Endodermal cell (in vitro differentiated cells): Measurements from ENCODE around the gene CDS2. TPM values are rescaled to one million over a fixed set of nuclear protein-coding genes. Genes with fewer than 3 reads are reported as not detected.

ENCODE experiments used
- DNase-seq: peaks from one replicate; pipeline ENCODE4 v3.0.0-alpha.2; 2017
- H3K27ac ChIP-seq: 2 replicates; pipeline ENCODE4 v1.5.1; 2013; ENCODE audit warnings: mild to moderate bottlenecking, low read depth, low read length, moderate library complexity
- H3K27me3 ChIP-seq: 2 replicates; pipeline ENCODE4 v1.6.1; 2013; ENCODE audit warnings: mild to moderate bottlenecking, low read length, moderate library complexity; ENCODE audit not compliant: insufficient read depth, control insufficient read depth, poor library complexity, severe bottlenecking
- H3K36me3 ChIP-seq: 2 replicates; pipeline ENCODE4 v1.7.0; 2013; ENCODE audit warnings: mild to moderate bottlenecking, low read length, moderate library complexity; ENCODE audit not compliant: control insufficient read depth, insufficient read depth
- H3K4me1 ChIP-seq: one replicate; pipeline ENCODE4 v1.7.0; 2013; ENCODE audit warnings: low read length; ENCODE audit not compliant: control insufficient read depth, insufficient read depth
- H3K4me3 ChIP-seq: 2 replicates; pipeline ENCODE4 v1.5.1; 2013; ENCODE audit warnings: mild to moderate bottlenecking, low read length, moderate library complexity
- H3K9ac ChIP-seq: 2 replicates; pipeline ENCODE4 v1.6.1; 2013; ENCODE audit warnings: mild to moderate bottlenecking, low read length, moderate library complexity; ENCODE audit not compliant: poor library complexity, severe bottlenecking; ENCODE audit errors: extremely low read depth
- H3K9me3 ChIP-seq: 2 replicates; pipeline ENCODE4 v1.6.1; 2013; ENCODE audit warnings: mild to moderate bottlenecking, low read length, moderate library complexity; ENCODE audit not compliant: control insufficient read depth
- H3K27ac Mint-ChIP-seq: 2 replicates; pipeline ENCODE4 v1.8.0; 2020; ENCODE audit warnings: mixed read lengths
- H3K27me3 Mint-ChIP-seq: 2 replicates; pipeline ENCODE4 v1.8.0; 2021; ENCODE audit warnings: mild to moderate bottlenecking, mixed read lengths; ENCODE audit not compliant: insufficient read depth
- H3K36me3 Mint-ChIP-seq: 2 replicates; pipeline ENCODE4 v1.8.0; 2020; ENCODE audit warnings: low read depth, mixed read lengths
- H3K4me1 Mint-ChIP-seq: 2 replicates; pipeline ENCODE4 v1.8.0; 2020; ENCODE audit warnings: mixed read lengths
- H3K4me3 Mint-ChIP-seq: 2 replicates; pipeline ENCODE4 v1.8.0; 2020; ENCODE audit warnings: mild to moderate bottlenecking, moderate library complexity, mixed read lengths
- H3K9me3 Mint-ChIP-seq: 2 replicates; pipeline ENCODE4 v1.8.0; 2020; ENCODE audit warnings: mild to moderate bottlenecking, mixed read lengths
- CTCF ChIP-seq: fragments of 200-600 bp; sonication (generic); conservative IDR thresholded peaks from 2 replicates; pipeline ENCODE4 v1.5.0; 2021; ENCODE audit warnings: antibody characterized with exemption, mild to moderate bottlenecking
- WGBS, 2 experiments: methylation state at CpG; one replicate each; pipeline versions ENCODE4 v1.1.5 to v1.1.7; 2013; ENCODE audit warnings: missing lambda C conversion rate in 2 of 2, mixed read lengths in 1 of 2; ENCODE audit not compliant: insufficient coverage in 1 of 2, insufficient read length in 1 of 2; 5-methylcytosine and 5-hydroxymethylcytosine counted together
- total RNA-seq, 2 donors: library from RNA; stranded (reverse); fragmentation: NEBNext Ultra II Directional in 1 of 2; extraction: Animal tissue kit (Norgen Biotek cat#: 25700) in 1 of 2; gene quantifications; 2 replicates in 1 of 2; 3 replicates in 1 of 2; pipeline ENCODE4 v1.2.1, GENCODE V29; 2021

CDS2 gene
- total RNA-seq, 2 donors from 2014 or later = 66.8 to 77.1 TPM

- Mint-ChIP-seq H3K4me3 (no peak overlapping the region), H3K4me1 (peaks cover 14% of the 10 kb centered on the region), H3K27me3 (no peaks in the 10 kb centered on the region), H3K9me3 (no peaks in the 10 kb centered on the region), H3K27ac (no peak overlapping the region), H3K36me3 (peaks cover 5% of the 10 kb centered on the region)
- H3K9me3 ChIP-seq = no peaks in the 10 kb centered on the region
- H3K4me1 ChIP-seq = no peaks in the 10 kb centered on the region
- H3K27me3 ChIP-seq = no peaks in the 10 kb centered on the region
- H3K27ac ChIP-seq = no peak overlapping the region
- no peak for TF ChIP-seq CTCF
- WGBS, 2 experiments = 93 to 96% methylated on average over 6 of the region's 6 CpGs
- peaks cover 15% of the 10 kb centered on the region for H3K36me3 ChIP-seq
- no peak overlapping the region for H3K4me3 ChIP-seq
- no peak overlapping the region for H3K9ac ChIP-seq
- DNase-seq = no peak
Observed at GRCh38 chr20:5148581-5148980, 21.8 kb downstream of the CDS2 start.

- Histone ChIP-seq H3K9ac (no peak overlapping the region), H3K9me3 (no peaks in the 10 kb centered on the region), H3K27me3 (no peaks in the 10 kb centered on the region), H3K4me3 (no peak overlapping the region), H3K36me3 (peaks cover 15% of the 10 kb centered on the region), H3K4me1 (peaks cover 4% of the 10 kb centered on the region), H3K27ac (no peak overlapping the region)
- Mint-ChIP-seq H3K9me3 (no peaks in the 10 kb centered on the region), H3K27me3 (no peaks in the 10 kb centered on the region), H3K36me3 (peaks cover 5% of the 10 kb centered on the region), H3K4me3 (no peak overlapping the region), H3K4me1 (peaks cover 22% of the 10 kb centered on the region), H3K27ac (no peak overlapping the region)
- 93 to 95% methylated on average over 3 of the region's 3 CpGs for WGBS, 2 experiments
- DNase-seq = no peak
- no peak for TF ChIP-seq CTCF
Observed at GRCh38 chr20:5149892-5150225, 23.1 kb downstream of the CDS2 start.

- Histone ChIP-seq H3K27ac (no peak overlapping the region), H3K9me3 (no peaks in the 10 kb centered on the region), H3K9ac (no peak overlapping the region), H3K4me3 (no peak overlapping the region), H3K4me1 (peaks cover 4% of the 10 kb centered on the region), H3K36me3 (peaks cover 12% of the 10 kb centered on the region), H3K27me3 (no peaks in the 10 kb centered on the region)
- Mint-ChIP-seq H3K36me3 (peaks cover 5% of the 10 kb centered on the region), H3K9me3 (no peaks in the 10 kb centered on the region), H3K4me1 (peaks cover 22% of the 10 kb centered on the region), H3K27ac (peak overlapping the region; percentile 45), H3K27me3 (no peaks in the 10 kb centered on the region), H3K4me3 (no peak overlapping the region)
- no peak for TF ChIP-seq CTCF
- WGBS, 2 experiments = 91 to 92% methylated on average over 11 to 13 of the region's 13 CpGs
- DNase-seq = no peak
Observed at GRCh38 chr20:5150226-5151076, 23.6 kb downstream of the CDS2 start.
